Endothelial cell (in vitro differentiated cells): Measurements from ENCODE around the gene ABCG1. TPM values are rescaled to one million over a fixed set of nuclear protein-coding genes. Genes with fewer than 3 reads are reported as not detected.

Source experiments
- DNase-seq: peaks from one replicate; pipeline ENCODE4 v3.0.0; 2021; ENCODE audit warnings: low spot score
- H3K27ac Mint-ChIP-seq: one replicate; pipeline ENCODE4 v1.8.0; 2021; ENCODE audit warnings: mixed read lengths, inconsistent platforms; ENCODE audit not compliant: unreplicated experiment
- H3K27me3 Mint-ChIP-seq: one replicate; pipeline ENCODE4 v1.8.0; 2021; ENCODE audit warnings: mild to moderate bottlenecking, moderate library complexity, mixed read lengths, inconsistent platforms; ENCODE audit not compliant: unreplicated experiment
- H3K36me3 Mint-ChIP-seq: one replicate; pipeline ENCODE4 v1.8.0; 2021; ENCODE audit warnings: mild to moderate bottlenecking, low read depth, mixed read lengths, inconsistent platforms; ENCODE audit not compliant: unreplicated experiment
- H3K4me1 Mint-ChIP-seq: one replicate; pipeline ENCODE4 v1.8.0; 2021; ENCODE audit warnings: mild to moderate bottlenecking, mixed read lengths, inconsistent platforms; ENCODE audit not compliant: unreplicated experiment
- H3K4me3 Mint-ChIP-seq: one replicate; pipeline ENCODE4 v1.8.0; 2021; ENCODE audit warnings: mild to moderate bottlenecking, mixed read lengths, inconsistent platforms; ENCODE audit not compliant: unreplicated experiment
- H3K9me3 Mint-ChIP-seq: one replicate; pipeline ENCODE4 v1.8.0; 2021; ENCODE audit warnings: mixed read lengths, inconsistent platforms; ENCODE audit not compliant: unreplicated experiment
- total RNA-seq: library from RNA; stranded (reverse); fragmentation: NEBNext Ultra II Directional; extraction: Animal tissue kit (Norgen Biotek cat#: 25700); gene quantifications from one replicate; pipeline ENCODE4 v1.2.1, GENCODE V29; 2021; ENCODE audit not compliant: unreplicated experiment
- TF ChIP-seq, protein P1 (sequence below): fragments of 200-600 bp; sonication (generic); IDR thresholded peaks from one replicate; pipeline ENCODE4 v1.5.0; 2021; ENCODE audit warnings: antibody characterized with exemption; ENCODE audit not compliant: unreplicated experiment

Gene ABCG1
- total RNA-seq, 1 donor from 2014 or later, result 48.9 TPM

DNA sequence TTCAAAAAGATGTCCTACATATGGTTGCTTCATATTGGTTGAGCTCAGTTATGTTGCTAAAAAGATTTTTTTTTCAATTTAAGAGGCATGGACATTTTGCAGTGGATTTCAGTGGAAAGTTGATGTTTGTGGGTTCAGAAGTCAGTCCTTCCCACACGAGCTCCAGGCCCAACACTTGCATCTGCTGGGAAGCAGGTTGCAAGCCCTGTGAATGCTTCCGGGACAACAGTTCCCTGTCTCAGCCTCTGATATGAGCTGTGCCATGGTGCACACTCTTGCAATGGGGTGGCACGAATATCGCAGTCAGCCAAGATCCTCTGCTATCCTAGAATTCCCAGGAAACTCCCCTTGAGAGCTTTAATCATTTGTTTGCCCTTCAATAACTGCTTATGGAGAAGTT is 30.3 kb upstream of the ABCG1 start:
- no peak overlapping the region for H3K4me3 Mint-ChIP-seq
- peaks cover 7% of the 10 kb centered on the region for H3K36me3 Mint-ChIP-seq
- H3K4me1 Mint-ChIP-seq, result peaks cover 2% of the 10 kb centered on the region
- H3K9me3 Mint-ChIP-seq, result no peaks in the 10 kb centered on the region
- DNase-seq, result no peak
- TF ChIP-seq, protein P1, sequence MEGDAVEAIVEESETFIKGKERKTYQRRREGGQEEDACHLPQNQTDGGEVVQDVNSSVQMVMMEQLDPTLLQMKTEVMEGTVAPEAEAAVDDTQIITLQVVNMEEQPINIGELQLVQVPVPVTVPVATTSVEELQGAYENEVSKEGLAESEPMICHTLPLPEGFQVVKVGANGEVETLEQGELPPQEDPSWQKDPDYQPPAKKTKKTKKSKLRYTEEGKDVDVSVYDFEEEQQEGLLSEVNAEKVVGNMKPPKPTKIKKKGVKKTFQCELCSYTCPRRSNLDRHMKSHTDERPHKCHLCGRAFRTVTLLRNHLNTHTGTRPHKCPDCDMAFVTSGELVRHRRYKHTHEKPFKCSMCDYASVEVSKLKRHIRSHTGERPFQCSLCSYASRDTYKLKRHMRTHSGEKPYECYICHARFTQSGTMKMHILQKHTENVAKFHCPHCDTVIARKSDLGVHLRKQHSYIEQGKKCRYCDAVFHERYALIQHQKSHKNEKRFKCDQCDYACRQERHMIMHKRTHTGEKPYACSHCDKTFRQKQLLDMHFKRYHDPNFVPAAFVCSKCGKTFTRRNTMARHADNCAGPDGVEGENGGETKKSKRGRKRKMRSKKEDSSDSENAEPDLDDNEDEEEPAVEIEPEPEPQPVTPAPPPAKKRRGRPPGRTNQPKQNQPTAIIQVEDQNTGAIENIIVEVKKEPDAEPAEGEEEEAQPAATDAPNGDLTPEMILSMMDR, result no peak
- no peak overlapping the region for H3K27ac Mint-ChIP-seq
- H3K27me3 Mint-ChIP-seq, result peaks cover 7% of the 10 kb centered on the region

DNA sequence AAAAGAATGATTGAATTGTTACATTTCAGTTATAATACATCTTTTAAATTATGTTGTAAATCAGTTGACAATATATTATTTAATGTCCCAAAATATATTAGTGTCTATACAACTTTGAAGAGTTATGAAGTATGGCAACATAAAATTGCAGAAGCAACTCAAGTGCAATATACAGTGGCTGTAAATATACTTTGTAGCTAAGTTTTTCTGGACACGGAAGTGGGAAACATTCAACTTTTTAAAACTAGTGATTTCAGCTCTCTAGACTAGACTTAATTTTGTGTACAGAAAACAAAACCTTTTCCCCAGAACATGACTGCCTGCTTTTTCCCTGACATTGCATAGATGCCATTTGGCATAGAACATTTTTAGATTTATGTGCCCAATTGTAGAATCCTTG is 29.5 kb upstream of the ABCG1 start:
- Mint-ChIP-seq H3K27ac (no peak overlapping the region), H3K4me3 (no peak overlapping the region), H3K36me3 (peaks cover 7% of the 10 kb centered on the region), H3K4me1 (peaks cover 2% of the 10 kb centered on the region), H3K9me3 (no peaks in the 10 kb centered on the region), H3K27me3 (peaks cover 9% of the 10 kb centered on the region)
- TF ChIP-seq, protein P1, result no peak
- no peak for DNase-seq

DNA sequence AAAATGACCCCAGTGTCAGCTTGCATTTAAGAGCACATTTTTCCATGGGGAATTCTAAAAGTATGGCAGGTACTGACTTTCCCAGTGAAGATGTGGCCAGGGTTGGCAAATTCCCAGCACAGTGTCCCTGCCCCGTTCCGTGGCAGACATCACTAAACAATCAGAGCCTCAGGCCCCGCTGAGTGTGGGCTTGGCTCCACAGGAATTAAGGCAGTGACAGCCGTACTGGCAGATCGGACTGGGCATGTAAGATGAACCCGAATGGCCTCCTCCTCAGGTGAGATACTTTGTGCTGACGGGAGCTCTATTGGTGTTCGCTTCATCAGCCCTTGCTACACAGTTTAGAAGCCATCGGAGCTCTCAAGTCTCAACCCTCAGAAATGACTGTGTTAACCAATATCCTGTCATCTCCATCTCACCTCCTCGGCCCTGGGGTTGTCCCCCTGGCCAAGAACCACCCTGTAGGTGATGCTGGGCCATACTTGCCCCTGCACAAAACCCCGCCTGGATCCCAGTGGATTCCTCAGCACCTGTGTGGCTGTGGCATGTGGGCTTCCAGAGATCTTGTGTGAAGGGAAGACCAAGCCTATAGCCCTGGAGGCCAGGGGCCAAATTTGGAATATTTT is 29.0 kb upstream of the ABCG1 start:
- no peak for DNase-seq
- H3K27me3 Mint-ChIP-seq, result peaks cover 10% of the 10 kb centered on the region
- H3K27ac Mint-ChIP-seq, result no peak overlapping the region
- H3K36me3 Mint-ChIP-seq, result peaks cover 7% of the 10 kb centered on the region
- H3K4me1 Mint-ChIP-seq, result peaks cover 2% of the 10 kb centered on the region
- no peaks in the 10 kb centered on the region for H3K9me3 Mint-ChIP-seq
- no peak overlapping the region for H3K4me3 Mint-ChIP-seq
- TF ChIP-seq, protein P1, result no peak

DNA sequence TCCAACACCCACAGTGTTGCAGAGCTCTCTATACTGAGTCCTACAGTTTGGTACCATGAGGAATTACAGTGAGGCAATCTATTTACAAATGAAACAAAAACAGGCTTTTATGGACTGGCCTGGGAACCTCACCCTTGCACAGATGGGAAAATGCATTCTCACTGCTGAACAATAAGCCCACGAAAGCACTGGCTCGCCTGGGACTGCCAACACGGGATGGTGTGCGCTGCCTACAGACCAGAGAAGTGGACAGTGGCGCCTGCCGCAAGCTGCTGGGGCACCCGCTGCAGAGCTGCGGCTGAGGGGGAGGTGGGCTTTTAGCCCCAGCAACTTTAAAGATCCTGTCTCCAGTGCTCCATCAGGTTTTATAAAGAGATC is 28.5 kb upstream of the ABCG1 start:
- TF ChIP-seq, protein P1, result no peak
- H3K36me3 Mint-ChIP-seq, result peaks cover 7% of the 10 kb centered on the region
- H3K4me1 Mint-ChIP-seq, result peaks cover 2% of the 10 kb centered on the region

DNA sequence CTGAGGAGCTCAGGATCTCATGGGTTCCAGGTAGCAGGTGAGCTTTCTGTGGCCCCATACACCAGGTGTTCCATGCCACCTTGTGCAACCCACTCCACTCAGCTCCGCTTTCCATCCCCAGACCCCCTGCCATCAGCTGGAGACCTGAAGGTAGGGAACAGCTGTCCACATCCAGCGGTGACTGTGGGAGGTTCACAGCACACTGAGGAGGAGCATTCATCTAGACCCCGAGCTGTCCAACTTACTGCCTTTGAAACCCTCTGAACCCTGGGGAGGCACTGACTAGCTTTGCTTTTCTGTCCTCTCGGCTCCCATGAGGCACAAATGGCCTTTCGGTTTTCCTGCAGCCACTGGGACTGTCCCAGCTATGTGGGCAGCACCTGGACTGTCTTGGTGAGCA is 27.9 kb upstream of the ABCG1 start:
- Mint-ChIP-seq H3K36me3 (peaks cover 2% of the 10 kb centered on the region), H3K4me1 (peaks cover 2% of the 10 kb centered on the region), H3K9me3 (no peaks in the 10 kb centered on the region), H3K27me3 (peaks cover 12% of the 10 kb centered on the region), H3K4me3 (no peak overlapping the region), H3K27ac (no peak overlapping the region)
- TF ChIP-seq, protein P1, result no peak
- no peak for DNase-seq

More for the DNA sequence above, 28.5 kb upstream of the ABCG1 start:
- no peaks in the 10 kb centered on the region for H3K9me3 Mint-ChIP-seq
- H3K27ac Mint-ChIP-seq, result no peak overlapping the region
- peaks cover 12% of the 10 kb centered on the region for H3K27me3 Mint-ChIP-seq
- no peak overlapping the region for H3K4me3 Mint-ChIP-seq
- DNase-seq, result no peak
